Stimulated activated naive CD8-positive, alpha-beta T cell treated with anti-CD3 and anti-CD28 coated beads, Interleukin-15, Interleukin-2, amounts not matched to agents 100 ng/mL and 50 ng/mL, for 24 hours (primary cell): ENCODE measurements around the gene MFAP3L.

Experiments used
- H3K27ac Mint-ChIP-seq: one replicate; pipeline ENCODE4 v1.8.0; 2021; ENCODE audit warnings: mild to moderate bottlenecking, mixed read lengths
- H3K27me3 Mint-ChIP-seq: one replicate; pipeline ENCODE4 v1.8.0; 2021; ENCODE audit warnings: mixed read lengths
- H3K36me3 Mint-ChIP-seq: one replicate; pipeline ENCODE4 v1.8.0; 2021; ENCODE audit warnings: low read depth, mixed read lengths
- H3K4me1 Mint-ChIP-seq: one replicate; pipeline ENCODE4 v1.8.0; 2021; ENCODE audit warnings: low read depth, mixed read lengths
- H3K4me3 Mint-ChIP-seq: one replicate; pipeline ENCODE4 v1.8.0; 2021; ENCODE audit warnings: mild to moderate bottlenecking, mixed read lengths
- H3K9me3 Mint-ChIP-seq: one replicate; pipeline ENCODE4 v1.8.0; 2021; ENCODE audit warnings: mixed read lengths

Gene MFAP3L

DNA sequence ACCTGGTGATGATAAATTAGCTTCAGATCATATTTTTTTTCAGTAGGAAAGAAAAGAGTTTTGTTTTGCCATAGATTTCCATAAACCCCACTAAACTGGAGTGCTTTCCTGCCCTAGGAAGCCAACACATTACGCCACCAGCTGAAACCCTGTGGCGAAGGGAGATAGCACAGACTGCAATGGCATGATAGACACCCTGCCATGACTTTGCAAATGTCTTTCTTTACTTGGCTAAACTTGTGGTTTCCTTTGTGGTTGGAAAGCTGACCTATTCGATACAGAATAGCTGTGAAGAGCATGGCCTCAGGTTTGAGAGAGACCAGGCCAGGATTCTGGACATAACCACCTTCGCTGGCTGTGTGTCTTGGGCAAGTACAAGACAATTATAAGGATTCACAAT lies 19.1 kb downstream of the MFAP3L start:
- no peaks in the 10 kb centered on the region for H3K36me3 Mint-ChIP-seq
- no peaks in the 10 kb centered on the region for H3K27me3 Mint-ChIP-seq
- no peaks in the 10 kb centered on the region for H3K9me3 Mint-ChIP-seq
- no peak overlapping the region for H3K27ac Mint-ChIP-seq
- no peaks in the 10 kb centered on the region for H3K4me1 Mint-ChIP-seq
- H3K4me3 Mint-ChIP-seq = no peak overlapping the region

DNA sequence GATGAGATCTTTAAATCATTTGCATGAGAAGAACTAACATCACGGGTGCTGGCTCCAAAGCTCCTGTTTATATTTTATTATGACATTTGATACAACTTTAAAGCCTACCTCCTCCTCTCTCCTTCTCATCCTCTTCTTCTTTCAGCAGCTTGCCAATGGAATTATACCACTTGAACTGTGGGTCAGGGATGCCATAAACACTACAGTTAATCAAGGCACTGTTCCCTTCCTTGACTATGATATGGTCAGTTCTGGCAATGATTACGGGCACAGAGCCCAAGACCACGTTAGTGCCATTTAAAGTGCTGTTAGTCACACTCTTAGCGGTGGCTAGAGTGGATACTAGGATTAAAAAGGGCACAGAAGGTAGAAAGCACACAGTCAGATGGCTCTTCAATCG lies 20.7 kb downstream of the MFAP3L start:
- Mint-ChIP-seq H3K27me3 (no peaks in the 10 kb centered on the region), H3K4me1 (no peaks in the 10 kb centered on the region), H3K27ac (no peak overlapping the region), H3K36me3 (no peaks in the 10 kb centered on the region), H3K9me3 (no peaks in the 10 kb centered on the region), H3K4me3 (no peak overlapping the region)

DNA sequence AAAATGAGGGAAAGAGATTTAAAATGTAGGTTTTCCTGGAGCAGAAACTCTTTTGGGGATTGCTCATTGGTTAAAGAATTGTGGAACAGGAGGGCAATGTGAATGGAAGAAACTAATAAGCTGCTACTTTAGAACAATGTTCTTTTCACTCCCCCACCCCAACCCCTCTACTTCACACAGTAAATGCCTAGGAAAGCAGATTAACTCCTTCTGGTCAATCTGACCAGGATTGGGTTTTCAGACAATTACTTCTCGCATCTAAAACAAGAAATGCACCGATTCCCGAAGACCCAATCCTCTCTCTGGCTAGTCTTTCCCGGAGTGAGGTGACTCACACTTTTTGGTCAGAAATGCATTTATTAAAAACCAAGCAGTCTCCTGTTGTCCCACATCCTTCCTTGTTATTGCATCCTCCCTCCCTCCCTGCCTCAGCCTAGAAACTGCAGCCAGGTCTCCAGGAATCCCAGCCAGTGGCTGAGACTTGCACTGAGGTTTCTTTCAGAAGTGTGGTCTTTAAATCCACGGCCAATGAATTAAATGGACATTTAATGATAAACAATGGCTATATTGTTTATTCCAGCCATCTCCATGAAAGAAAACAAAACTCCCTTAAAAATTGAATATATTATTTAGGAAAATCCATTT lies 21.4 kb downstream of the MFAP3L start:
- no peaks in the 10 kb centered on the region for H3K4me1 Mint-ChIP-seq
- no peaks in the 10 kb centered on the region for H3K27me3 Mint-ChIP-seq
- H3K9me3 Mint-ChIP-seq = no peaks in the 10 kb centered on the region
- H3K4me3 Mint-ChIP-seq = no peak overlapping the region
- no peaks in the 10 kb centered on the region for H3K36me3 Mint-ChIP-seq
- no peak overlapping the region for H3K27ac Mint-ChIP-seq

DNA sequence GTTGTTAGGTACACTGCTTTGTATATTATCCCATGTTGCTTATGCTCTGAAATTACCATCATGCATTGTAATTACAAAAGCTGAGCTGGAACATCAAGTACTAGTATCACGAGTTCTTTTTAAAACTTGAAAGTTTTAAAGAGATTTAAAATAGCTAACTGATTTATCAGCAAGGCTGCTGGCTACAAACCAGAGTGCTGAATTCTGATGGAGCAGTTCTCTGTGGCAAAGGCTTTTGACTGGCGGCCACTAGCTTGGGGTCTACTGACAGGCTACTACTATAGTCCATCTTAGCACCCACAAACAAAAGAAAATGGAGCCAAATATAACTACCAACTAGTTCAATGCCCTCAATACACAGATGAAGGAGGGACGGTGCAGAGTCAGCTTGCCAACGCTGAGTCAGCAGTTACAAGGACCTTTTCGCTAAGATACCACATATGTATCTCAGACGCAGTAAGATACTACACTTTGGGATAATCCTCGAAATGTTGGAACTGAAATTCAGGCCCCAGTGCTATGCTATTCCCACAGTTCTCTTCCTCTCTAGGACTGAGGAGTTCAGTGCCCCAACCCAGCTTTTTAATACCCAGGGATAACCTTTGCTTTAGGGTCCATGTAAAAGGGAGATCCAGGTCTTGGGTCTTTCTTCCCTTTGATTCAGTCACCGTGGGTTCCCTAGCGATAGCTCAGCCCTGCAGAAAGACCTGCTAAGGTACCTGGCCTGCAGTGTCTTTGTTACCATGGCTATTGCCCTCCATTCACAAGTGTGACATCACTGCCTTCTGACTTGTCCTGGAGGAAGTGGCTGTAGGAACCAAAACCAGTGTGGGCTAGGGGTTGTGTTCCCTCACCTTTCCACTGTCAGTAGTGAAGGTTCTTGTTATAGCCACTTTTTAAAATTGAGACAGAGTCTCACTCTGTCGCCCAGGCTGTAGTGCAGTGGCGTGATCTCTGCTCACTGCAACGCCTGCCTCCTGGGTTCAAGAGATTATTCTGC lies 22.8 kb downstream of the MFAP3L start:
- H3K4me1 Mint-ChIP-seq = no peaks in the 10 kb centered on the region
- no peak overlapping the region for H3K27ac Mint-ChIP-seq
- no peaks in the 10 kb centered on the region for H3K27me3 Mint-ChIP-seq
- no peaks in the 10 kb centered on the region for H3K9me3 Mint-ChIP-seq
- no peak overlapping the region for H3K4me3 Mint-ChIP-seq
- H3K36me3 Mint-ChIP-seq = no peaks in the 10 kb centered on the region

DNA sequence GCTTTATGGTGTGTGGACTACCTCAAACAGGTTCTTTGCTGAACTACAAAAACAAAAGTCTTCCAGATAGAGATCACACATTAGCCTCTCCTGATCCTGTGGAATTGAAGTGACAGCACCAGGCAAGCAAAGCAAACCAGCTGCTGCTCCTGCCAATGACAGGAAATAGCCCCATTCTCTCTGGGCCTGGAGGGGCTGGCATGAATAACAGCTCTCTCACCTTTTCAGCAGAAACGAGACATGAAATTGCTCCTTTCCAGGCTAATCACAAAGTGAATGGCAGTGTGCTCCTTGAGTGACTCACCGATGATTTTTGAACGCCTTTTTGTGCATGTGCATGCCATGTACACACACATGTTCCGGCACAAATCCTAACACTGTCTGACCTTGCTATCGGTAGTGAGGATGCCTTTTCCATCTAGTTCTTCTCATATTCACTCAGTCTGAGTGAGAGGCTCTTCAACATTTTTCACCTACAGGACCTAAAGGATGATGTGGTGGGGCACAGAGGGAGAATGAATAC lies 24.4 kb downstream of the MFAP3L start:
- Mint-ChIP-seq H3K4me3 (no peak overlapping the region), H3K4me1 (no peaks in the 10 kb centered on the region), H3K9me3 (no peaks in the 10 kb centered on the region), H3K27ac (no peak overlapping the region), H3K36me3 (no peaks in the 10 kb centered on the region), H3K27me3 (no peaks in the 10 kb centered on the region)

DNA sequence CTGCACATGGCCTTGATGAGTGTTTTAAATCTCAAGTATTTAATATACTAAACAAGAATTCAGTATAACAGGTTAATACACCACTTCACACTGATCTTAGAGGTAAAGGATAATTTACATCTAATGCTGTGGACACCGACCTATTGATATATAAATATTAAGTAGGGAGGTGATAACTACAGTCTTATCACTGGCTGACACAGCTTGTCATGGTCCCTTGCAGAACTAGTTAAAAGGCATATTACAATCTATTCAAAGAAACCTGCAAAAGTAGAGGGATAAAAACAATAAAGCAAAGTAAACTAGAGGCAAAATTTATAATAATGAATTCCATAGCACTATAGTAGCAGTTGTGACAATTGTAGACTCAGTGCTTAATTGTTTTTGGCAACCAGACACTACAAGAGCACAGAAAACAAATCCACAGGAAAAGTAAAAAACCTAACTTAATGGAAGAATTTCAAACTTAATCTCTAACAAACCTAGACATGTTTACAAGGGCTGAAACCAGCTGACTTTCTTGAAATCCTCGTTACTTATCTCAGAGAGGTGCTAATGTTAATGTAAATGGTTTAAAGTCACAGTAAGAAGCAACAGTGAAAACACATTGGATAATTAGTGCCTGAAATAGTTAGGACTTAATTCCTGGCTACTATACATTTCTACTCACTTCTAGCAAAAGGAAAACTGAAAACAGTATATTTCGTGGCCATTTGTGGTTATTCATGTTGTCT lies 25.0 kb downstream of the MFAP3L start:
- Mint-ChIP-seq H3K9me3 (no peaks in the 10 kb centered on the region), H3K36me3 (no peaks in the 10 kb centered on the region), H3K27ac (no peak overlapping the region), H3K4me3 (no peak overlapping the region), H3K4me1 (no peaks in the 10 kb centered on the region), H3K27me3 (no peaks in the 10 kb centered on the region)

DNA sequence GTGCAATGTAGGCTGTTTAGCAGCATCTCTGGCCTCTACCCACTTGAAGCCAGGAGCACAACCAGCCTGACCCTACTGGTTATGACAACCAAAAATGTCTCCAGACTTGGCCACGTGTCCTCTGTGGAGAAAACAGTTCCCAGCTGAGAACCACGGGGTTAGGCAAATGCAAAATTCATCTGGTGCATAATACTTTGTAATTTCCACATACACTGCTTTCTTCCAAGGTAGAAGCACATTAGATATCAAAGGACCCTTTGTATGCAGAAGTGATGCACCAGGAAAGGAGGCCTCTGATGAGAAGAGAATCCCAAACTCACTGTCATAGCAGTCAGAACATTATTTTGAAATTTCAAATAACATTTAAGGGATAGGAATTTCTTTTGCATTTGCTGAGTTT lies 26.3 kb downstream of the MFAP3L start:
- H3K36me3 Mint-ChIP-seq = no peaks in the 10 kb centered on the region
- H3K9me3 Mint-ChIP-seq = no peaks in the 10 kb centered on the region
- no peak overlapping the region for H3K4me3 Mint-ChIP-seq
- no peaks in the 10 kb centered on the region for H3K4me1 Mint-ChIP-seq
- H3K27me3 Mint-ChIP-seq = no peaks in the 10 kb centered on the region
- no peak overlapping the region for H3K27ac Mint-ChIP-seq

DNA sequence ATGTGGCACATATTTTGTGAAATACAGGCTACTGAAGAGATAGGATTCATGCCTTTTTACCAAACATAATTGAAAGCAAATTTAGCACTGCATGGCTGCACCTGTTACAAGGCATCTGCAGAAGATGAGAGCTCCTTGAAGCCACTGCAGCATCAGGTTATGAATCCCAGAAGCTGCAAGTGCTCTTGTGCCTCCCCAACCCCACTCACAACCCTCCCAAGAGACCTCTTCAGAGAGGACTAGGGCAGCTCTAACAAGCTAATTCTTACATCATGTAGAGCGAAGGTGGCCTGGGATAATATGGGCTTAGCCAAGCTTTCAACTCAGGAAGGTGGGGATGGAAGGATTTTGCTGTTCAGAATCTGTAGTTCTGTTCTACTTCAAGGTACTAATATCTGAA lies 27.2 kb downstream of the MFAP3L start:
- Mint-ChIP-seq H3K9me3 (no peaks in the 10 kb centered on the region), H3K4me1 (no peaks in the 10 kb centered on the region), H3K36me3 (no peaks in the 10 kb centered on the region), H3K27ac (no peak overlapping the region), H3K4me3 (no peak overlapping the region), H3K27me3 (no peaks in the 10 kb centered on the region)

DNA sequence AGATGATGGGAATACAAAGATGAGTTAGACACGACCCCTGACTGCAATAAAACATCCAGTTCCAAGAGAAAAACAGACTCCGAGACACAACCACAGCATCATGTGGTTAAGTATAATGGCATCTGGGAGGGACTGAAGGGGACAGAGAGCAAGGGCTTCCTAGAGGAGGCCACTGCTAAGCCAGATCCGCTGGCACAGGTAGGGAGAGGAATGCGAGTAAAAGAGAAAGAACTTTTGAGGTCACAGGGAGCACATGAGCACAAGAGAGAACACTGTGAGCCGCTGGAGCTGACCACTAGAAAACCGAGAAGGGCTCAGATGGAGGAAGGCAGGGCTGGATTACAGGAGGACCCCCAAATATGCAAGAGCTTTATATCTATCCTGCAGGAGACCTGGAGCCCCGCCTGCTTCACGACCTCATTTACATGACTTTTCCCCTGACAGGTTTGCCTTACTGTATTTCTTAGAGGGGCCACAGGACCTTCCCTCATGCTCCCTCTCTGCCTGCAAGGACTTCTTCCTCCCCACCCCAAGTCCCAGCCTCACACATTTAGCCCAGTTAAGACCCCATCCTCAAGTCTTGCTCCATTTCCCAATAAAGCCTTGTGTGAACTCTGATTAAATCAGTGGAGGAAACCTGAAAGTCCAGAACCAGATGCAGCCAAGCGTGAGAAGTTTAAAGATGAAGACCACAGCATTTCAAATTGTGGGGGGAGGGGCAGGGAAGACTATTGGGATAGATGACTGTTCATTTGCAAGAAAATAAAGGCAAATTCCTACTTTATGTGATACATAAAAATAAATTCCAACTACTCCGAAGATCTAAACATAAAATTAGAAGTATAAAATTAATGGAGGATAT lies 29.6 kb downstream of the MFAP3L start:
- Mint-ChIP-seq H3K4me3 (no peak overlapping the region), H3K27me3 (no peaks in the 10 kb centered on the region), H3K4me1 (no peaks in the 10 kb centered on the region), H3K27ac (no peak overlapping the region), H3K9me3 (no peaks in the 10 kb centered on the region), H3K36me3 (no peaks in the 10 kb centered on the region)

DNA sequence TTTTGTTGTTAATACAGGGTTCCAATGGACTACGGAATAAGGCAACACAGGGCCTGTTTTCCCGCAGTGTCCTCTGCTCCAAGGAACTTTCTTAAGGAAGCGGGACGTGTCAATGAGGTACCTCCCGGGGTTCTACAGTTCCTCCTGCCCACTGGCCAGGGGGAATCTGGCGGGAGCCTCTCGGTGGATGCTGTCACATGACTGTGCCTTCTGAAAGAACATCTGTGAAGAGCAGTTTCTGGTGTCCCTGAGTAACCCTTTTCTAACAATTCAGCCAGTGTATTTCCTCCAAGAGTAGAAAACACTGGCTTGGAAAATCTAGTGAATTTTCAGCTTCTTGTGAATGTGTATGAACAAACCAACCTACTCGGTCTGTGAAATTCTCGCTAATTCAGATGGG lies 32.7 kb downstream of the MFAP3L start:
- Mint-ChIP-seq H3K4me1 (no peaks in the 10 kb centered on the region), H3K36me3 (no peaks in the 10 kb centered on the region), H3K27ac (no peak overlapping the region)

DNA sequence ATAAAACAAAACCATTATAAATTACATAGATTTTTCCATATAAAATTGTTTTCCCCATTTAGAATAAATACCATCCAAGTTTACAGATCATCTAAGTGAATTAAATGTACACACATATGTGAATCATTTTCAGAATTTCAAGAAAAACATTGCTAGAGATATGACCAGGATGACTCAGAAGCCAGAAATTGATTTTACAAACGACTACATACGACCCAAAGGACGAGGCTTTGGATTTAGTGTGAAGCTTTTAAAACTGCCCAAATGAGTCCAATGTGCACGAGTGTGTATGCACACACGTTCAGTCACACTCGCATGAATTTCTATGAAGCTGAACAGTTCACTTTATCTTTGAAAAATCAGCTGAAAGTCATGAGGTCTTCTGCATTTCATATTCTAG lies 37.9 kb downstream of the MFAP3L start:
- Mint-ChIP-seq H3K27me3 (no peaks in the 10 kb centered on the region), H3K9me3 (no peaks in the 10 kb centered on the region), H3K4me1 (no peaks in the 10 kb centered on the region), H3K4me3 (no peak overlapping the region), H3K36me3 (no peaks in the 10 kb centered on the region), H3K27ac (no peak overlapping the region)

More for the DNA sequence above, 32.7 kb downstream of the MFAP3L start:
- Mint-ChIP-seq H3K27me3 (no peaks in the 10 kb centered on the region), H3K9me3 (no peaks in the 10 kb centered on the region), H3K4me3 (no peak overlapping the region)

DNA sequence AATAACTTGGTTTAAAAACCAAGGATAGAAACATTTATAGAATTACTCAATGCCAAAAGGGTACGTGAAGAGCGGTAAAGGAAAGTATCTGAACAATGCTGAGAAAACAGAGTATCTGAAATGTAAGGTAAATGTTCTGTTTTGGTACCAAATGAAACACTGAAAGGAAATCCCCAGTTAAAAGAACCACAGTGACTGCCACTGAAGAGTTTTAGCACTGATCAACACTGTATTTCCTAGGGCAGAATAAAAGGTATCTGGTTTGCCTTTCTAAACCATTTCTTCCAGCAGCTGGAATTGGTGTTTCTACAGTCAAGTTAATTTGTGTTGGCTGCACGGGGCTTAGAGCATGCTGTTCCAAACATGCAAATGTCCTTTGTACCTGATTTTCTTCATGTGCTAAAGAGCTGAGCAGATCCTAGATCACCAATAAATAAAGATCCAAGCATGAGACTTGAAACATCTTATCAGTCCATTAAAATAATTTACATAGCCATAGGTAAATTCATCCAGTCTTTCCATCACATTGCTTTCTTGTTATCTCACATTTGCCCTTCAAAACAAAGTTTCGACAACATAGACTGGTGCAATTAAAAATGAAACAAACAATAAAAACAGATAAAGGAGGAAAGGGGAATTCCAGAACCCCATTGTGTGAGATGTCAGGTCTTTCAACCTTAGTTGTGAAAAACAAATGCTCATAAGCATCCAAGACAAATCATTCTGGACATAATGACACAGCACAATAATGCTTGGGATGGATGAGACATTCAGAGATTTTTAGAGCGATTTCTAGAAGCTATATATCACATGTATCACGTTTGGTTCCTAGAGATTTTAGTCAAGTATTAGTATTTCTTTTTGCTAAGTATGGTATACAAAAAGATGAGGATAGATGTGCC lies 38.6 kb downstream of the MFAP3L start:
- H3K27ac Mint-ChIP-seq = no peak overlapping the region
- no peak overlapping the region for H3K4me3 Mint-ChIP-seq
- no peaks in the 10 kb centered on the region for H3K27me3 Mint-ChIP-seq
- no peaks in the 10 kb centered on the region for H3K36me3 Mint-ChIP-seq
- H3K9me3 Mint-ChIP-seq = no peaks in the 10 kb centered on the region
- H3K4me1 Mint-ChIP-seq = no peaks in the 10 kb centered on the region

DNA sequence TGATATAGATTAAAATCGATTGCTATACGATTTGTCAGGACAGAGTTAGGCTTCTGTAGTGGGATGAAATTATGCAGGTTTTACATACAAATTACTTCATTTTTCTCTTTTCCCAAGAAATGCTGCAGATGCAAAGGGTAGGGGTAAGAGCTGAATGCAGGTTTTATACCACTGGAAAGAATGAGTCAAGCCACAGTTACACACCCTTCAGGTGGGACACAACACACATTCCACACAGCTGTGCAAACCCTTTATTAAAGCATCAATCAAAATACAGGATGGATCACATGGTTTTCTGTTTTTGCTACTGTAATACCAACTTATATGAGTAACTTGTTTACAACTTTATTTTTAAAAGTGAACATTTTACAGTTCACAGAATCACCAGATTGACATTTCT lies 39.8 kb downstream of the MFAP3L start:
- Mint-ChIP-seq H3K27ac (no peak overlapping the region), H3K9me3 (no peaks in the 10 kb centered on the region), H3K27me3 (peaks cover 10% of the 10 kb centered on the region), H3K4me1 (no peaks in the 10 kb centered on the region), H3K36me3 (no peaks in the 10 kb centered on the region), H3K4me3 (no peak overlapping the region)
